GM23338 (cell line): Measurements from ENCODE around the gene PIK3R5. TPM values are rescaled to one million over a fixed set of nuclear protein-coding genes. Genes with fewer than 3 reads are reported as not detected.

Experiments used
- ATAC-seq: fragments of 200-7000 bp; cut with Tn5 transposase; 3 replicates; pipeline ENCODE4 v1.9.1; 2020
- DNase-seq: peaks from one replicate; pipeline ENCODE4 v3.0.0-alpha.2; 2015; ENCODE audit warnings: low spot score
- H2AFZ ChIP-seq: fragments of 200-600 bp; sonication (generic); 2 replicates; pipeline ENCODE4 v1.8.0; 2016; ENCODE audit warnings: antibody characterized with exemption, mild to moderate bottlenecking, moderate library complexity
- H3F3A ChIP-seq: fragments of 200-600 bp; sonication (generic); replicated peaks from 2 replicates; pipeline ENCODE4 v1.8.0; 2017; ENCODE audit warnings: antibody characterized with exemption, mixed run types, low read depth
- H3K27ac ChIP-seq: fragments of 200-600 bp; sonication (generic); 2 replicates; pipeline ENCODE4 v1.6.1; 2016; ENCODE audit warnings: low read depth
- H3K27me3 ChIP-seq: fragments of 200-600 bp; sonication (generic); 2 replicates; pipeline ENCODE4 v1.8.0; 2016; ENCODE audit warnings: mild to moderate bottlenecking, mixed run types, moderate library complexity; ENCODE audit not compliant: insufficient read depth
- H3K36me3 ChIP-seq: fragments of 200-600 bp; sonication (generic); 2 replicates; pipeline ENCODE4 v1.8.0; 2016; ENCODE audit warnings: mild to moderate bottlenecking; ENCODE audit not compliant: insufficient read depth
- H3K4me1 ChIP-seq: fragments of 200-600 bp; sonication (generic); 2 replicates; pipeline ENCODE4 v1.8.0; 2016; ENCODE audit warnings: mild to moderate bottlenecking, moderate library complexity; ENCODE audit not compliant: insufficient read depth
- H3K4me2 ChIP-seq: fragments of 200-600 bp; sonication (generic); 2 replicates; pipeline ENCODE4 v1.7.1; 2017; ENCODE audit warnings: mixed run types
- H3K4me3 ChIP-seq: fragments of 200-600 bp; sonication (generic); 2 replicates; pipeline ENCODE4 v1.6.1; 2016; ENCODE audit warnings: mixed run types
- H3K79me2 ChIP-seq: fragments of 200-600 bp; sonication (generic); replicated peaks from 2 replicates; pipeline ENCODE4 v1.8.0; 2017; ENCODE audit warnings: mild to moderate bottlenecking; ENCODE audit not compliant: insufficient read depth
- H3K9me2 ChIP-seq: fragments of 200-600 bp; sonication (generic); 2 replicates; pipeline ENCODE4 v1.8.0; 2017; ENCODE audit not compliant: insufficient read depth
- H4K20me1 ChIP-seq: fragments of 200-600 bp; sonication (generic); replicated peaks from 2 replicates; pipeline ENCODE4 v1.8.0; 2017; ENCODE audit warnings: mild to moderate bottlenecking; ENCODE audit not compliant: insufficient read depth
- H3K27ac Mint-ChIP-seq: 2 replicates; pipeline ENCODE4 v1.8.0; 2020; ENCODE audit warnings: inconsistent platforms, mild to moderate bottlenecking, moderate library complexity, mixed read lengths
- H3K27me3 Mint-ChIP-seq: 3 replicates; pipeline ENCODE4 v1.8.0; 2022; ENCODE audit warnings: low read depth, mild to moderate bottlenecking, moderate library complexity, mixed read lengths, inconsistent platforms; ENCODE audit not compliant: insufficient read depth, poor library complexity
- H3K36me3 Mint-ChIP-seq: 3 replicates; pipeline ENCODE4 v1.8.0; 2021; ENCODE audit warnings: low read depth, mild to moderate bottlenecking, inconsistent platforms, moderate library complexity, mixed read lengths
- H3K4me1 Mint-ChIP-seq: 3 replicates; pipeline ENCODE4 v1.8.0; 2020; ENCODE audit warnings: mild to moderate bottlenecking, inconsistent platforms, mixed read lengths
- H3K4me3 Mint-ChIP-seq: 3 replicates; pipeline ENCODE4 v1.8.0; 2021; ENCODE audit warnings: moderate library complexity, mild to moderate bottlenecking, inconsistent platforms, mixed read lengths
- H3K9me3 Mint-ChIP-seq: 3 replicates; pipeline ENCODE4 v1.8.0; 2020; ENCODE audit warnings: moderate library complexity, mild to moderate bottlenecking, inconsistent platforms, mixed read lengths
- CREB1 ChIP-seq: fragments of 250-450 bp; sonication (Bioruptor Pico); IDR thresholded peaks from 2 replicates; pipeline ENCODE4 v1.5.0; 2020; ENCODE audit warnings: low read depth, mild to moderate bottlenecking, moderate library complexity
- CTCF ChIP-seq, 2 experiments: fragments of 200-600 bp in 1 of 2; sonication (generic) in 1 of 2; conservative IDR thresholded peaks; 2 replicates each; pipeline versions ENCODE4 v1.5.1 to v1.6.1; 2016 to 2017; ENCODE audit warnings: antibody characterized with exemption in 2 of 2, low read depth in 2 of 2, mild to moderate bottlenecking in 2 of 2, moderate library complexity in 1 of 2
- ETS1 ChIP-seq: IDR thresholded peaks from 2 replicates; pipeline ENCODE4 v1.6.1; 2016; ENCODE audit warnings: antibody characterized with exemption
- EZH2 ChIP-seq: fragments of 200-600 bp; sonication (generic); IDR thresholded peaks from one replicate; pipeline ENCODE4 v1.8.0; 2017; ENCODE audit warnings: antibody characterized with exemption, mild to moderate bottlenecking, low read depth; ENCODE audit not compliant: unreplicated experiment
- EZH2phosphoT487 ChIP-seq: fragments of 200-600 bp; sonication (generic); IDR thresholded peaks from one replicate; pipeline ENCODE4 v1.8.1; 2018; ENCODE audit warnings: antibody characterized with exemption; ENCODE audit not compliant: unreplicated experiment
- JUNB ChIP-seq: IDR thresholded peaks from one replicate; pipeline ENCODE4 v1.6.1; 2016; ENCODE audit warnings: antibody characterized with exemption; ENCODE audit not compliant: unreplicated experiment
- NANOG ChIP-seq: IDR thresholded peaks from 2 replicates; pipeline ENCODE4 v1.6.1; 2016; ENCODE audit warnings: antibody characterized with exemption, borderline replicate concordance
- POLR2AphosphoS5 ChIP-seq: IDR thresholded peaks from 2 replicates; pipeline ENCODE4 v1.6.1; 2016; ENCODE audit warnings: antibody characterized with exemption, low read depth
- REST ChIP-seq: IDR thresholded peaks from one replicate; pipeline ENCODE4 v1.6.1; 2018; ENCODE audit warnings: antibody characterized with exemption; ENCODE audit not compliant: unreplicated experiment
- STAT1 ChIP-seq: IDR thresholded peaks from one replicate; pipeline ENCODE4 v1.6.1; 2016; ENCODE audit warnings: antibody characterized with exemption; ENCODE audit not compliant: unreplicated experiment
- ZNF114 ChIP-seq: fragments of 250-450 bp; sonication (Bioruptor Pico); IDR thresholded peaks from 2 replicates; pipeline ENCODE4 v1.5.0; 2020; ENCODE audit warnings: mild to moderate bottlenecking, moderate library complexity
- ZNF331 ChIP-seq: fragments of 250-450 bp; sonication (Bioruptor Pico); IDR thresholded peaks from 2 replicates; pipeline ENCODE4 v1.5.0; 2020; ENCODE audit warnings: low read depth, mild to moderate bottlenecking, moderate library complexity
- ZNF462 ChIP-seq: fragments of 250-450 bp; sonication (Bioruptor Pico); IDR thresholded peaks from 2 replicates; pipeline ENCODE4 v1.5.0; 2020; ENCODE audit warnings: mild to moderate bottlenecking, moderate library complexity
- polyA plus RNA-seq: library from polyadenylated mRNA; unstranded; fragments of >200 nt; fragmentation: Nextera tagmentation; extraction: Ambion mirVana; gene quantifications from 2 replicates; pipeline ENCODE4 v1.2.1, GENCODE V29; 2016
- total RNA-seq: library from RNA; depleted of rRNA; stranded (reverse); fragments of >200 nt; shearing (Covaris generic); gene quantifications from 2 replicates; pipeline ENCODE4 v1.2.3, GENCODE V29; 2014

Gene PIK3R5
- total and polyA plus RNA-seq, 2 experiments from 2014 or later: 1.7 to 9.4 TPM

GRCh38 chr17:8849311-8850041, 116.0 kb downstream of the PIK3R5 start (continued):
- TF ChIP-seq REST: no peak

GRCh38 chr17:8847891-8848290, 117.6 kb downstream of the PIK3R5 start:
- no peak overlapping the region for H3K4me3 ChIP-seq
- no peaks in the 10 kb centered on the region for H3F3A ChIP-seq
- H2AFZ ChIP-seq: no peak overlapping the region
- 0 out of 2 replicates have a peak, but pooled peaks cover 3% of the 10 kb centered on the region for H3K9me2 ChIP-seq
- ATAC-seq: no peak
- no peak overlapping the region for H3K27ac ChIP-seq
- no peaks in the 10 kb centered on the region for H3K79me2 ChIP-seq
- Mint-ChIP-seq H3K4me3 (no peak overlapping the region), H3K27ac (no peak overlapping the region), H3K36me3 (no peaks in the 10 kb centered on the region), H3K4me1 (peaks cover 4% of the 10 kb centered on the region; the same call in 1 of the 3 replicates), H3K27me3 (peaks cover 4% of the 10 kb centered on the region), H3K9me3 (no peaks in the 10 kb centered on the region)
- H3K4me2 ChIP-seq: no peak overlapping the region
- H4K20me1 ChIP-seq: no peaks in the 10 kb centered on the region
- no peaks in the 10 kb centered on the region for H3K4me1 ChIP-seq
- no peaks in the 10 kb centered on the region for H3K27me3 ChIP-seq
- no peak for DNase-seq
- H3K36me3 ChIP-seq: no peaks in the 10 kb centered on the region; the same call in 1 of the 2 replicates
- TF ChIP-seq CREB1 (no peak), EZH2 (no peak), ZNF114 (CRISPR knock-in tag) (no peak), JUNB (no peak), CTCF (conservative IDR thresholded peaks at IDR 0.05; ENCODE audit: low read depth in 2 of 2) (no peak), ZNF462 (CRISPR knock-in tag) (no peak), ETS1 (no peak), EZH2phosphoT487 (no peak), STAT1 (no peak), ZNF331 (CRISPR knock-in tag) (no peak), NANOG (no peak), POLR2AphosphoS5 (no peak)
